Stimulated activated CD4-positive, alpha-beta T cell treated with anti-CD3 and anti-CD28 coated beads, Interleukin-15, amount 100 ng/mL, for 24 hours (primary cell): ENCODE data around the gene RPS14.

Source experiments
- DNase-seq: peaks from one replicate; pipeline ENCODE4 v3.0.0-alpha.2; 2020

Gene RPS14

GRCh38 chr5:150412319-150413175 lies 37.0 kb downstream of the RPS14 start, which contains the start of gene CD74:
TSS of gene CD74 (minus strand) at chr5:150412910. CDS start at chr5:150412749, 161 bp downstream.
- peak; percentile 92 for DNase-seq

DNA sequence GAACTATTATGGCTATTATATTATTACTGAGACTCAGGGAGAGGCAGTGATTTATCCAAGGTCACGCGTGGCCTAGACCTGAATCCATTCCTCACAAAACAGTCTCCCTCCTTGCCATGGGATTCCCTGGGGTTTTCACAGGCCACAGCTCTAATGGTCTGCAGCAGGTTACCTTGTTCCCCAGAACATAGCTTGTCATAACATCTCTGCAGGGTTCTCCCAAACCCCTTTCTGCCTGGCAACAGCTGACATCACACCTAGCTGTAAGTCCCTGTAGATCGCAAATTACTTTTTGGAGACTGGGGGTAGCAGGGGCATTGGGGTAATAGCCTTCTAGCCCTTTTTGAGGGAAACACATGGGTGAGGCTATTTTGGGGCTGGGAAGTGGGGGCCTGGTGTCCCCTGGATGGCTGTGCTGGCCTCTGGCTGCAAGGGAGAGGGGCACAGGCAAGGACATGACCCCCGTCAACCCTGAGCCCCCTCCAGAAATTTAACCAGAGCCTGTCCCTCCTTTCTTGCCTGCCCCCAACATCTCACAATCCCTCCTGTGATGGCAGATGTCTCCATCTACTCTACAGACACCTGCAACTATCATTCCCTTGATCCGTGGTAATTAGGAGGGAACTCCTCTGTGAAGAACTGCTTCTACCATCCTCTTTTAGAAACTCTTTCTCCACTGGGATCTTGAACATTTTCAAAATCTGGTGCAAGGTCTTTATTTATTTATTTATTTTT lies 38.1 kb downstream of the RPS14 start:
- peak; percentile 76 for DNase-seq

DNA sequence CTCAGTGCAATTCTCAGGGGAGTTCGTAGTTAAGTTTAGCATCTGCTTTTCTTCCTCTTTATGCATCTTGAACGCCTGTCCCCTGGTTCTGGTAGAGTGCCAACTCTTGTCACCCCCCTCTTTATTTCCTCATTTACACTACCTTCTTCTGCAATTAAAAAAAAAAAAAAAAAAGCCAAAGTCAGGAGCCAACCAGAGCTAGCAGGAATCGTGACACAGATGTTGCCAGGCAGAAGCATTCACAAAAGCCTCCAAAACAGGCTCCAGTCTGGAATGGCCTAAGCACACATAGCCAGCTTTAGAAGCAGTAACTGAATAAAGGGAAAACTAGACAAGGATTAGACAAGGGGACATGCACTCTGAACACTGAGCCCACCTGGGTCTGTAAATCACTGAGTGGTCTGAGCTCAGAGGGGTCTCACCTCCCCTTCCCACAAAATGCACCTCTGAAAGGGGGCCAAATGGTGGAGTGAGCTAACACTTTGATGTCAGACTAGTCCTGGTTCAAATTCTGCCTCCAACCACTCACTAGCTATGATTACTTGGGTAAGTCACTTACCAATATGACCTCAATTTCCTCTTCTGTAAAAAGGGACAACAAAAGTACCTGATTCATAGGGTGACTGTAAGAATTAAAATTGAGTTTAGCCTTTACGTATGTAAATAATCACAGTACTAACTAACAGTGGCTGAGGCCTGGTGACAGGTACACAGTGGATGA lies 38.9 kb downstream of the RPS14 start:
- DNase-seq = peak; percentile 57

DNA sequence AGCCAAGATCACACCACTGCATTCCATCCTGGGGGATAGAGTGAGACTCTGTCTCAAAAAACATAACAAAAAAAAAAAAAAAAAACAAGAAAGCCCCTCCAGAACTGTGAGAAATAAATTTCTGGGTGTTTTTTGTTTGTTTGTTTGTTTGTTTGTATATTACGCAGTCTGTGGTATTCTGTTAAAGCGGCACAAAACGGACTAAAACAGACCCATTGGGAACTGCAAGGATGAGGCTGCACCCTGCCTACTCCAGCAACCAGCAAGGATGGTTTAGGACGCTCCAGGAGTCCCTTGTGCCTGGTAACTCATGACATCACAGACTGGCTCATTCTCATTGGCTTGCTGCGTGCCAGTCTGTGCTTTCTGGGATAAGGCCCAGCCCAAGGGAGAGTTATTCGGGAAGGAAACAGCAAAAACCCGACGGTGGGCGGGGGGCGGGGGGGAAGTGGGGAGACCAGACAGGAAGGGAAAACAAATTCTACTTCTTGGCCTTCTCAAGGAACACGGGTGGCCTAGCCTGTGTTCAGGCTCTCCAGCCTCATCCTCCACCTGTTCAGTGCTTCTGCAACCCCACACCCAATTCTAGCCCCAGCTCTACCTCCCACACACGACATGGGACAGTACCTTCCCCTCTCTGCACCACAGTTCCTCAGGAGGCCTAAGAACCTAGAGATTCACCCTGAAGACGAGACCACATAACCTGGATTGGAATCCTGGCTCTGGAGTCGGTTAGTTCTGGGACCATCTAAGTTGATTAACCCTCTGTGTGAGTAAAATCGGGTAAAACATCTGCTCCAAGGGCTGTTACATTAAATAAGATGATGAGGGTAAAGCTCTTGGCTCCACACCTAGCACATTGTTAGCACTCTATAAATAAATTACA lies 39.7 kb downstream of the RPS14 start:
- peak; percentile 63 for DNase-seq

DNA sequence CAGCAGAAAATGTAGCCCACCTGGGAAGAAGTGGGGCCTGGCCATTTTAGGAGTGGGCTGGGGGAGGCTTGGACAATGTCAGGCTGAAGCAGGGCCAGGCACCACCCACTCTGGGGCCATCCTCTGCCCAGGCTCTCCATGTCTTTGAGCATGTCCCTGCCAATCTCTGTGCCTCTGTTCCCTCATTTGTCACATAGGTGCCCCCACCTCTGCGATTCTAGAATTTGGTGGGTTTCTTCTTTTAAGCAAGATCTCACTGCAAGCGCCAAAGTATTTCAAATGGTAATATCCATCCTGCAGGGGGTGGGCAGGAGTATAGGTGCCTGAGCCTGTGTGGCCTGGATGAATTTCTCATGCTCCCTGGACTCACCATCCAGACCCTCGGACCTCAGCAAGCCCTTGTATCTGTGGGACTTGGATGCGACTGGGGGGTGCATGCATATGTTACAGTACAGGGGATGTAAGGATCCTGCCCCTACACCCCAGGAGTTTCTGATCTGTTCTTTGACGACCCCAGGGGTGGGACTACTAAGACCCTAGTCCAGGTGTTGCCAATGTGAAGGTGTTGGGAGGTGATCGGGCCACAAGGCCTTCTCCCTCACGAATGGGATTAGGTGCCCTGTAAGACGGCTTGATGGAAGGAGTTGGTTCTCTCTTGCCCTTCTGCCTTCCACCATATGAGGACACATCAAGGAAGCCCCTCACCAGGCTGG lies 41.2 kb downstream of the RPS14 start:
- DNase-seq = no peak

GRCh38 chr5:150407096-150407720 lies 42.3 kb downstream of the RPS14 start:
- no peak for DNase-seq

DNA sequence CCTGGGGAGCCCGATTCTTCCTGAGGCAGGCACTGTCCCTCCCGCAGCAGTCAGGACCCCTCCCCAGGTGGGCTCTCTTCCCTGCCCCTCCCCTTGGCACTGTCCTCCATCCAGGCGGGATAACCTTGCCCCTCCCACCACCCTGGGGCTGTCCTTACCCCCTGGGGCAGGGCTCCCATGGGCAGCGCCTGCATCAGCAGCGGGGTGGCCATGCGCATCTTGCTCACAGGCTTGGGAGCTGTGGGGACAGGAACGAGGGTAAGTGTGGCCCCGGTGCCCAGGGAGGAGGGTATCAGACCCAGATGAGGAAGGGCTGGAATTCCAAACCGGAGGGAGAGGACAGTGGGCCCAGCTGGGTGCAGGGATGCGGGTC lies 42.8 kb downstream of the RPS14 start:
- no peak for DNase-seq

DNA sequence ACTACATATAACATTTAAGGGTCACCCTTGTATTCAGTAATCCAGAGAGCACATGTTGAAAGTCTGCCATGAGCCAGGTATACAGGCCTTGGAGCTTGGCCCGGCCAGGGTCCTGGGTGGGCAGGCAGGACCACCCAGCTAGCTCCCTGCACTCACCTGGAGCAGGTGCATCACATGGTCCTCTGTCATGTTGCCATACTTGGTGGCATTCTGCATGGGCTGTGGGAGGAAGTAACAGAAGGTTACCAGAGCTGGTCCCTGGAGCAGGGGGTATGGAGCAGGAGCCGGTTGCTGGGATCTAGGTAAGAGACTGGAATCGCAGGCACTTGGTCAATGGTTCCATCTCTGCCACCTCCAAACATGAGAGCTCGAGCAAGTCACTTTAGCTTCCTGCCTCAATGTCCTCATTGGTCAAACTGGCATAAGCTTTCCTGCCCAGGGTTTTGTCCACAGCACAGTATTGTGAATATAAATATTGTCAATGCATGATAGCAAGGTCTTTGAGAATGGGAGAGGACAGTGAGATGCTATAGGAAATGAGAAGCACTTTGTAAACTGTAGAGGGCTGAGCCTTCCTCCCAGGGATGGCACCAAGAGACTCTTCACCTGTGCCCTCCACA lies 43.3 kb downstream of the RPS14 start:
- DNase-seq = no peak

DNA sequence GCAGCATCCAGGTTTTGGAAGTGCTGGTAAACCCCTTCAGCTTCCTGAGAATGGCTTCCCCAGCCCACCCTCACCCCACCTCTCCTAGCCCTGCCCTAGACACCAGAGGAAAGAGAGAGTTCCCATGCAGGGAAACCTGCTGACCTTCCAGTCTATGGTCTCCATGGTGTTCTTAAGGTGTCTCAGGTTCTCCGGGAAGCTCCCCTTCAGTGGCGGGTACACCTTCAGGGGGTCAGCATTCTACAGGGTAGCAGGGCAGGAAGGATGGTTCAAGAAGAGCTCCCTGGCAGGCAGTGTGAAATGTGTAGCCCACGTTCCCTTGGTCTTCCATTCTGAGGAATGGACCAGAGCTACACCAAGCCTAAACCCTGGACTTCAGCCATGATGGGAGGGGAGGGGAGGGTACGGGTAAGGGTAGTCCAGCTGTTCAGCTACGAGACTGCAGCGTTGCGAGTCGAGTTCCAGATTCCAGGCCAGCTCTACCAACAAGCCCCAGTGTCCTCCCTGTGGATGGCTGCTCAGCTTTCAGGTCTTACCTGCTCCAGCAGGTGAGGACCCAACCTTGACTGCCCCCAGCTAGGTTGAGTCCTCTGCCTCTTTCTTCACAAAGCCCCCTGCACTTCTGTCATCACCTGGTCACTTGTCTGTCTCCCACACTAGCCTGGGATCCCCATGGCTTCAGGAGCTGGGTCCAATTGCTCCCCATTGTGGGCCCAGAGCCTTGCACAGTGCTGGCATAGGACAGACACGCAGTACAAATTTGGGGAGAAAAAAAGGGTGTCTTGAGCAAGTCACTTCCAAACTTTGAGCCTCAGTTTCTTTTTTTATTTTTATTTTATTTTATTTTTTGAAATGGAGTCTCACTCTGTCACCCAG lies 44.4 kb downstream of the RPS14 start:
- no peak for DNase-seq

DNA sequence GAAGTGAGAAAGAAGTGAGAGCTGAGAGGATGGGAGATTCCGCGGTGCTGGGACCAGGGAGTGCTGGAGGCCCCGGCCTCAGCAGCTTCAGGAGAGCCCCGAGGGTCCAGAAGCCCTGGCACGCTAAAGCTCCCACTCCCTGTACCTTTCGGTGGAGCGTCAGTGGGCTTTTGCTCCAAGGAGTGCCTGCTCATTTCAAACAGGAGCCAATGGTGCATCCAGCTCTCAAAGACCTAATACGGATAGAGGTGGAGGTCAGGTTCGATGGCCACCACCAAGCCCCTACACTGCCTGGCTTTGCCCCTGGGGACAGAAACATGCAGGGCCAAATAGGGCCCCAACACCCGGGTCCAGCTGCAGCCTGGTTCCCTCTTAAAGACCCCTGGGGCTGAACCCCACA lies 45.0 kb downstream of the RPS14 start:
- no peak for DNase-seq

GRCh38 chr5:150404121-150404520 lies 45.4 kb downstream of the RPS14 start:
- DNase-seq = no peak

GRCh38 chr5:150402901-150403342 lies 46.6 kb downstream of the RPS14 start:
- DNase-seq = no peak

GRCh38 chr5:150402229-150402773 lies 47.2 kb downstream of the RPS14 start:
- no peak for DNase-seq

DNA sequence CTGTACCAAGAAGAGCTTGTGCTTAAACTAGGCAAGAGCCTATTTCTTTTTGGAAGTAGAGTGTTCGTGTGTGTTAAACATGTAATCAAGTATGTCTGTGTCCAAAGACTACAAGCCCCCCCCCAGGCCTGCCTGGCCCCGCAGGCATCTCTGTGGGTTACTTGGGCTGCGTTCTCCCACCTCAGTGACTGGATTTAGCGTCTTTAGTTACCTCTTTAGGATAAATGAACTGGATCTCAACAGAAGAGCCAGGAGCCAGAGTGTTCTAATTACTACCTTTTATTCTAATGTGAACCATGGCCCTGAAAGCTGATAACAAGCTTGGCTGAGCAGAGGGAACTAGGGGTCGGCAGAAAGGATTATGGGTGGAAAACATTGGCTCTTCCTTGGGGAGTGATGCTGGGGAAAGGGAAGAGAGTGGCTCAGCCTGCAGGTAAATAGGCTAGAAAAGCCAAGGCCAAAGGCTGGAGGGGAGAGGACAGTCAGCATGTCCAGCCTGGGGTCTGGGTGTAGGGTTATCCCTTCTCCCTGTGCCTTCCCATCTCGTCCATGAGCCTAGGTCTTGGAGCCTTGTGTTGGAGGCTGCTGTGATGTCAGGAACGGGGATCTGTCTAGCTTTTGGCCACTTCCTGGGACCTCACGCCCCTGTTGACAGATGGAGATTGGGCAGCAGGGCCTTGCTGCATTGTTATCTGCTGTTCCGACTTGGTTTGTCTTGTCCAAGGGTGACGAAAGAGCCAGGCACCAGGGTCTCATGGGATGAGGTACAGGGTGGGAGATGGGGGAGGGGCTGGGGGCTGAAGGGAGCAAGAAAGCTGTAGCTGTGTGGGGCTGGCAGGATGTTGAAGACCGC lies 47.9 kb downstream of the RPS14 start:
- DNase-seq = no peak

DNA sequence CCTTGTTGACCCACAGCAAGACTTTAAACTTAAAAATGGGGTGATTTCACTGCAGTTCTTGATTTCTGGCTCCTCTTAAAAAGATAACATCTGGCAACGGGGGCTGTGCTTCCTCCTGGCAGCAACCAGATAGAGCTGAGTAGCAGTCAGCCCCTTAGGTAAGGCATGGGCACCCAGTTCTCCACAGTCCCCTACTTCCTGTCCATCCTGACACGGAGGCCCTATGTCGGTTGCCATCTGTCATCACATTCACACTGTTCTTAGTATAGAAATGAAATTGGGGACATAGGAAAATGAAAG lies 48.5 kb downstream of the RPS14 start:
- DNase-seq = no peak

DNA sequence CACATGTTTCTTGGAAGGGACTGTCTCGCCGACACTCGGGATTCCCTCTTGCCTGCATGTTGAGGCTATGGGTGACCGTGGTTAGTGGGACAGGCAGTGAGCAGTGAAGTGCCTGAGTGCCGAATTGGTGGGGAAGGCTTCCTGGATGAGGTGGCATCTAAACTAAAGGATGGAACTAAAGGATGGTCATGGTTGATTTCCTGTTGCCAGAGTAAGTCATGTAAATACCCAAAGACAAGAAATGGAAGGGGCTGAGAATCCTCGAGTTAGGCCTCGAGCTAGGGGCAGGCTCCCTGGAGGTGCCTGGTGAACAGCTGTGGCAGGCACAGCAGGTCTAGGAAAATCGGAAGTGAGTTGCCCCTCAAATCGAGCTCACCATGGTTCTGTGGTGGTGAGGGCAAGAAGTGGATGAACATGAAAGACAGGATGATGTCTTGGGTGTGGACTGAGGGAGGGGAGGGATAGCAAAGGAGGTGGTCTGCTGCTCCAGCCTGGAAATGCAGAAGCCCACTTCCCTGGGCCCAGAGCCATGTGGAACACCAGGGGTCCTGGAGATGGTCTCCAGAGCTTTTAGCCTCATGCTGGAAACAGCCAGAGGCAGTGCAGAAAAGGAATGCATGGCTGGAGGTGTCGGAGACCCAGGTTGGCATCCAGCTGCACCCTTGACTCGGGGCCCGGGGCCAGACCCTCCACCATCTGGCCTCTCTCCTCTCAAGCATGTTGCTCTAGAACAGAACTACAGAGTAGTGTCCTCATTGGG lies 49.0 kb downstream of the RPS14 start:
- no peak for DNase-seq

DNA sequence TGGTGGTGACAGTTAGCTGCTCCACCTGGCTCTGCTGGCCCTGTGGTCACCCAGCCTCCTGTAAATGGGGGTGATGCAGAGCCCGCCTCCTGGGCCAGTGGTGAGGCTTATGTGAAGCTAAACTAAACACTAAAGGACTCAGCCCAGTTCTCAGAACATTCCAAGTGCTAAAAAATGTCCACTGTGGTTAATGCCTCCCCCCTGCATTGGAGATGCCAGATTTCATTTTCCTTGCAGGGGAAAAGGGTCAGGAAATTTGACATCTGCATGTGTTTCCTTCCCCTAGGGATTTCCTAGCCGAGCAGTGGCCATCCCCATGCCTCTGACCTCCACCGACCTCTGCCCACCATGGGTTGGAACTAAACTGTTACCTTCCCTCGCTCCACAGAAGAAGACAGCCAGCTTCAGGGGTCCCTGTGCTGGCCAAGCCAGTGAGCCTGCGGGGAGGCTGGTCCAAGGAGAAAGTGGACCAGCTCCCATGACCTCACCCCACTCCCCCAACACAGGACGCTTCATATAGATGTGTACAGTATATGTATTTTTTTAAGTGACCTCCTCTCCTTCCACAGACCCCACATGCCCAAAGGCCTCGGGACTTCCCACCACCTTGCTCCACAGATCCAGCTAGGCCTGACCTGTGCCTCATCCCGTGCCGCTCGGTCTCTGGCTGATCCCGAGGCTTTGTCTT lies 49.9 kb downstream of the RPS14 start:
- DNase-seq = no peak
